GM18870 (cell line): ENCODE data around the gene PTCH1.

Experiments
- ATAC-seq: cut with Tn5 transposase; IDR thresholded peaks from one replicate; pipeline ENCODE4 v1.9.1; 2021; ENCODE audit warnings: moderate library complexity; ENCODE audit not compliant: unreplicated experiment

PTCH1 gene

GRCh38 chr9:95468791-95469190 is 48.0 kb downstream of the PTCH1 start:
- no peak for ATAC-seq

- ATAC-seq: no peak
Measured at GRCh38 chr9:95465115-95465514, 51.7 kb downstream of the PTCH1 start.

GRCh38 chr9:95463148-95464060 is 53.4 kb downstream of the PTCH1 start:
- ATAC-seq: peak; percentile 5

- peak; percentile 89 for ATAC-seq
Measured at GRCh38 chr9:95462249-95463147, 54.3 kb downstream of the PTCH1 start.

- no peak for ATAC-seq
Measured at GRCh38 chr9:95461448-95462248, 55.1 kb downstream of the PTCH1 start.

GRCh38 chr9:95460518-95461164 is 56.1 kb downstream of the PTCH1 start:
- ATAC-seq: no peak

- ATAC-seq: no peak
Measured at GRCh38 chr9:95459851-95460517, 56.8 kb downstream of the PTCH1 start.

- ATAC-seq: no peak
Measured at GRCh38 chr9:95459178-95459577, 57.6 kb downstream of the PTCH1 start.

GRCh38 chr9:95458666-95459065 is 58.1 kb downstream of the PTCH1 start:
- no peak for ATAC-seq

- ATAC-seq: no peak
Measured at GRCh38 chr9:95457769-95458168, 59.0 kb downstream of the PTCH1 start.

GRCh38 chr9:95455714-95456113 is 61.1 kb downstream of the PTCH1 start:
- ATAC-seq: no peak

GRCh38 chr9:95452176-95452575 is 64.6 kb downstream of the PTCH1 start:
- ATAC-seq: no peak

- ATAC-seq: no peak
Measured at GRCh38 chr9:95451065-95451426, 65.7 kb downstream of the PTCH1 start.

- ATAC-seq: no peak
Measured at GRCh38 chr9:95450171-95451064, 66.4 kb downstream of the PTCH1 start.

GRCh38 chr9:95449016-95449415 is 67.8 kb downstream of the PTCH1 start:
- no peak for ATAC-seq

- no peak for ATAC-seq
Measured at GRCh38 chr9:95447660-95448420, 68.9 kb downstream of the PTCH1 start.

- ATAC-seq: no peak
Measured at GRCh38 chr9:95446984-95447383, 69.8 kb downstream of the PTCH1 start.

GRCh38 chr9:95446259-95446658 is 70.5 kb downstream of the PTCH1 start:
- no peak for ATAC-seq
